ENCODE data around the gene PRSS48. TPM values are rescaled to one million over a fixed set of nuclear protein-coding genes. Genes with fewer than 3 reads are reported as not detected.

Gene PRSS48
- total RNA-seq, 2 donors from 2014 or later: not detected

GRCh38 chr4:151314010-151314355, 37.0 kb downstream of the PRSS48 start:
- peaks cover 13% of the 10 kb centered on the region for H3K36me3 ChIP-seq (ENCODE audit: control insufficient read depth, insufficient read depth, low read length)
- H3K27ac ChIP-seq (ENCODE audit: low read depth, low read length): no peak overlapping the region
- no peak overlapping the region for H3K9ac ChIP-seq (ENCODE audit: extremely low read depth, low read length, poor library complexity, severe bottlenecking)

GRCh38 chr4:151314479-151314878, 37.5 kb downstream of the PRSS48 start:
- H3K36me3 ChIP-seq (ENCODE audit: control insufficient read depth, insufficient read depth, low read length): peaks cover 13% of the 10 kb centered on the region
- H3K9me3 ChIP-seq (ENCODE audit: control insufficient read depth, low read length): no peaks in the 10 kb centered on the region
- H3K4me1 ChIP-seq (ENCODE audit: control insufficient read depth, insufficient read depth, low read length): peaks cover 9% of the 10 kb centered on the region
- H3K9ac ChIP-seq (ENCODE audit: extremely low read depth, low read length, poor library complexity, severe bottlenecking): no peak overlapping the region
- Mint-ChIP-seq H3K4me3 (no peak overlapping the region), H3K27me3 (ENCODE audit: insufficient read depth) (no peaks in the 10 kb centered on the region), H3K27ac (peak overlapping the region; percentile 54), H3K4me1 (peaks cover 29% of the 10 kb centered on the region), H3K9me3 (no peaks in the 10 kb centered on the region), H3K36me3 (ENCODE audit: low read depth) (peaks cover 11% of the 10 kb centered on the region)
- H3K27me3 ChIP-seq (ENCODE audit: control insufficient read depth, insufficient read depth, low read length, poor library complexity, severe bottlenecking): no peaks in the 10 kb centered on the region
- WGBS, 2 experiments (ENCODE audit: insufficient coverage in 1 of 2, insufficient read length in 1 of 2): 80 to 84% methylated on average over 1 of the region's 1 CpG
- no peak for DNase-seq
- H3K27ac ChIP-seq (ENCODE audit: low read depth, low read length): no peak overlapping the region
- no peak overlapping the region for H3K4me3 ChIP-seq (ENCODE audit: low read length)
- TF ChIP-seq CTCF (conservative IDR thresholded peaks at IDR 0.05): no peak

More at GRCh38 chr4:151314010-151314355, 37.0 kb downstream of the PRSS48 start:
- H3K4me3 ChIP-seq (ENCODE audit: low read length): no peak overlapping the region
- H3K27me3 Mint-ChIP-seq (ENCODE audit: insufficient read depth): no peaks in the 10 kb centered on the region
- DNase-seq: no peak
- peaks cover 12% of the 10 kb centered on the region for H3K36me3 Mint-ChIP-seq (ENCODE audit: low read depth)
- peak overlapping the region; percentile 34 for H3K27ac Mint-ChIP-seq
- no peaks in the 10 kb centered on the region for H3K9me3 ChIP-seq (ENCODE audit: control insufficient read depth, low read length)
- H3K4me1 Mint-ChIP-seq: peaks cover 29% of the 10 kb centered on the region
- no peaks in the 10 kb centered on the region for H3K9me3 Mint-ChIP-seq
- 88 to 100% methylated on average over 1 of the region's 1 CpG for WGBS, 2 experiments (ENCODE audit: insufficient coverage in 1 of 2, insufficient read length in 1 of 2)
- H3K27me3 ChIP-seq (ENCODE audit: control insufficient read depth, insufficient read depth, low read length, poor library complexity, severe bottlenecking): no peaks in the 10 kb centered on the region
- H3K4me3 Mint-ChIP-seq: no peak overlapping the region
- H3K4me1 ChIP-seq (ENCODE audit: control insufficient read depth, insufficient read depth, low read length): peaks cover 9% of the 10 kb centered on the region
- TF ChIP-seq CTCF (conservative IDR thresholded peaks at IDR 0.05): no peak

GRCh38 chr4:151315212-151315886, 38.4 kb downstream of the PRSS48 start:
- DNase-seq: no peak
- Mint-ChIP-seq H3K4me1 (peaks cover 29% of the 10 kb centered on the region), H3K27ac (peak overlapping the region; percentile 35), H3K9me3 (no peaks in the 10 kb centered on the region), H3K27me3 (ENCODE audit: insufficient read depth) (no peaks in the 10 kb centered on the region), H3K36me3 (ENCODE audit: low read depth) (peaks cover 14% of the 10 kb centered on the region), H3K4me3 (no peak overlapping the region)
- Histone ChIP-seq H3K4me3 (ENCODE audit: low read length) (no peak overlapping the region), H3K27ac (ENCODE audit: low read depth, low read length) (no peak overlapping the region), H3K4me1 (ENCODE audit: control insufficient read depth, insufficient read depth, low read length) (peaks cover 9% of the 10 kb centered on the region), H3K27me3 (ENCODE audit: control insufficient read depth, insufficient read depth, low read length, poor library complexity, severe bottlenecking) (no peaks in the 10 kb centered on the region), H3K36me3 (ENCODE audit: control insufficient read depth, insufficient read depth, low read length) (peaks cover 6% of the 10 kb centered on the region), H3K9ac (ENCODE audit: extremely low read depth, low read length, poor library complexity, severe bottlenecking) (no peak overlapping the region), H3K9me3 (ENCODE audit: control insufficient read depth, low read length) (no peaks in the 10 kb centered on the region)
- no peak for TF ChIP-seq CTCF (conservative IDR thresholded peaks at IDR 0.05)
- 77 to 100% methylated on average over 1 to 2 of the region's 2 CpGs for WGBS, 2 experiments (ENCODE audit: insufficient coverage in 1 of 2, insufficient read length in 1 of 2)

All from endodermal cell (in vitro differentiated cells).